Ovary (tissue), 9 donors: ENCODE results near the gene OTOS. TPM values are rescaled to one million over a fixed set of nuclear protein-coding genes. Genes with fewer than 3 reads are reported as not detected.
A peak's percentile ranks its signal among the peaks of the same experiment; 100 is the strongest.

Experiments used
- DNase-seq, 5 donors: peaks; one replicate each; pipeline ENCODE4 v3.0.0-alpha.2; 2019 to 2020
- H3K27ac ChIP-seq, 2 donors: fragments of 200-600 bp; one replicate each; pipeline versions ENCODE4 v1.5.1 to v1.8.0; 2019 to 2022
- H3K27me3 ChIP-seq: fragments of 200-600 bp; one replicate; pipeline ENCODE4 v1.8.0; 2022
- H3K36me3 ChIP-seq: fragments of 200-600 bp; sonication (generic); one replicate; pipeline ENCODE4 v1.5.1; 2019
- H3K4me1 ChIP-seq: one replicate; pipeline ENCODE4 v1.8.1; 2013; ENCODE audit warnings: mild to moderate bottlenecking, moderate library complexity; ENCODE audit not compliant: insufficient read depth
- H3K4me3 ChIP-seq: fragments of 200-600 bp; sonication (generic); one replicate; pipeline ENCODE4 v1.5.1; 2017
- H3K9me3 ChIP-seq, 2 donors: fragments of 200-600 bp in 1 of 2; sonication (generic) in 1 of 2; one replicate each; pipeline versions ENCODE4 v1.5.1 to v1.8.1; 2013 to 2019; ENCODE audit warnings: mild to moderate bottlenecking in 1 of 2, moderate library complexity in 1 of 2
- CTCF ChIP-seq, 3 donors: fragments of 450-650 bp in 2 of 3; fragments of 200-600 bp in 1 of 3; IDR thresholded peaks; one replicate each; pipeline versions ENCODE4 v1.5.1 to v1.8.0; 2016 to 2022; ENCODE audit warnings: antibody characterized with exemption in 3 of 3, mild to moderate bottlenecking in 1 of 3
- EP300 ChIP-seq: sonication (generic); formaldehyde crosslinking; IDR thresholded peaks from one replicate; pipeline ENCODE4 v1.6.1; 2017; ENCODE audit warnings: antibody characterized with exemption
- POLR2A ChIP-seq: fragments of 450-650 bp; IDR thresholded peaks from one replicate; pipeline ENCODE4 v1.6.1; 2017; ENCODE audit warnings: antibody characterized with exemption, mild to moderate bottlenecking, moderate library complexity
- WGBS, 3 donors: extraction: QIAGEN DNeasy Blood & Tissue Kit in 1 of 3; methylation state at CpG; one replicate each; pipeline versions ENCODE4 v1.1.5 to v1.1.7; 2013 to 2017; 5-methylcytosine and 5-hydroxymethylcytosine counted together
- intact Hi-C, 4 donors: fragments of 100-400 bp; cut with DNase I; formaldehyde crosslinking; loops; one replicate each; pipeline versions ENCODE4 v1.11.0 to v1.15.1; 2022 to 2023
- polyA plus RNA-seq, 2 donors: library from polyadenylated mRNA; stranded (reverse); fragments of 200-250 nt in 1 of 2; fragments of 350-450 nt in 1 of 2; fragmentation: Illumina TruSeq in 1 of 2; extraction: RNeasy Lipid Tissue Mini Kit (QIAGEN cat#74804) in 1 of 2; gene quantifications; one replicate each; pipeline ENCODE4 v1.2.3, GENCODE V29; 2013 to 2014
- total RNA-seq, 7 donors: library from RNA; depleted of rRNA in 2 of 7; stranded (reverse); fragments of >200 nt in 2 of 7; fragmentation: NEBNext Ultra II Directional in 3 of 7; extraction: Animal tissue kit (Norgen Biotek cat#: 25700) in 3 of 7; gene quantifications; one replicate each; pipeline versions ENCODE4 v1.1.0 to v1.2.4, GENCODE V29; 2016 to 2023
- donor health status: DM: no; HTN: no; CAD: no; lungs with moderate emphysema.
- donor health status: DM: no; HTN: no; CAD: no.
- donor health status: Bipolar disorder and iron deficiency.
- donor health status: DM: yes; HTN: yes; CAD: no.
- donor health status: DM: no; HTN: no; CAD: no.
- donor health status: DM: yes; HTN: yes; CAD: no.

Gene OTOS
- total and polyA plus RNA-seq, 9 donors, result not detected

GRCh38 chr2:240161087-240161750 is 20.8 kb upstream of the OTOS start:
- intact Hi-C loops, result no loop called here
- TF ChIP-seq EP300, result no peak
- TF ChIP-seq POLR2A, result no peak
- no peak for TF ChIP-seq CTCF (IDR thresholded peaks at IDR 0.05)
- peak in 1 of 5 donors; percentile 22 for DNase-seq
- Histone ChIP-seq H3K4me3 (no peak overlapping the region), H3K4me1 (no peaks in the 10 kb centered on the region), H3K27me3 (no peaks in the 10 kb centered on the region), H3K27ac (no peak overlapping the region), H3K36me3 (no peaks in the 10 kb centered on the region), H3K9me3 (no peaks in the 10 kb centered on the region)
- 85 to 88% (median 87%) methylated on average over 19 to 21 of the region's 21 CpGs for WGBS, 3 donors

DNA sequence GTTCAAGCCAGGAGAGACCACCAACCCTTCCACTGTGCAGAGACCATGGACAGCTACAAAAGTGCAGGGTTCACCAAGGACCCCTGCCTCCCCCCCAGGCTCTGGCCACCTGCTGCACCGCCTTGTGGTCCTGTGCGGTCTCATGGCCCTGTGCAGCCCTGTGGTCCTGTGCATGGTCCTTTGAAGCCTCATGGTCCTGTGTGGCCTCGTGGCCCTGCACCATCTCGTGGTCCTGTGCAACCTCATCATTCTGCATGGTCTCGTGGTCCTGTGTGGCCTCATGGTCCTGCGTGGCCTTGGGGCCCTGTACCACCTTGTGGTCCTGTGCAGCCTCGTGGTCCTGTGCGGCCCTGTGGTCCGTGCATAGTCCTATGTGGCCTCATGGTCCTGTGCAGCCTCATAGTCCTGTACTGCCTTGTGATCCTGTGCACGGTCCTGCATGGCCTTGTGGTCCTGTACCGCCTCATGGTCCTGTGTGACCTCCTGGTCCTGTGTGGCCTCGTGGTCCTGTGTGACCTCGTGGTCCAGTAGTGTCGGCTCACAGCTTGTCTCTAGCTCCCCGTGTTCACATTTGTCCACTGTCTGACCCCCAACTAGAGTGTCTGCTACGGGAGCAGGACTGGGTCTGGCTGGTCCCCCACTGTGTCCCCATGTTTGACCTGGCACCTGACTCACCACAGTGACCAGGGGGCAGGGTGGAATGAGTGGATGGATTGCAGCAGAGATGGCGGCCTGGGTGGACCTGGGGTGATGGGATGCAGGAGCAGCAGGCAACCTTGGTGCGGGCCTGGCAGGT is 20.0 kb upstream of the OTOS start:
- Histone ChIP-seq H3K9me3 (no peaks in the 10 kb centered on the region), H3K4me3 (no peak overlapping the region), H3K27ac (no peak overlapping the region), H3K27me3 (no peaks in the 10 kb centered on the region), H3K4me1 (peaks cover under 1% of the 10 kb centered on the region), H3K36me3 (no peaks in the 10 kb centered on the region)
- intact Hi-C loops, result no loop called here
- 88 to 93% (median 92%) methylated on average over 18 of the region's 18 CpGs for WGBS, 3 donors
- TF ChIP-seq POLR2A, result no peak
- no peak for TF ChIP-seq EP300
- no peak for TF ChIP-seq CTCF (IDR thresholded peaks at IDR 0.05)
- no peak for DNase-seq

- no peak for TF ChIP-seq EP300
- no peak for TF ChIP-seq POLR2A
- TF ChIP-seq CTCF (IDR thresholded peaks at IDR 0.05), result no peak
- no peak overlapping the region for H3K4me3 ChIP-seq
- no peaks in the 10 kb centered on the region for H3K36me3 ChIP-seq
- H3K27ac ChIP-seq, result no peak overlapping the region
- DNase-seq, result no peak
- no peaks in the 10 kb centered on the region for H3K9me3 ChIP-seq
- intact Hi-C loops, result no loop called here
- H3K27me3 ChIP-seq, result no peaks in the 10 kb centered on the region
- WGBS, 3 donors, result 78 to 91% (median 91%) methylated on average over 21 of the region's 21 CpGs
- H3K4me1 ChIP-seq, result peaks cover 8% of the 10 kb centered on the region
Observed at GRCh38 chr2:240159251-240159839, 18.9 kb upstream of the OTOS start.

DNA sequence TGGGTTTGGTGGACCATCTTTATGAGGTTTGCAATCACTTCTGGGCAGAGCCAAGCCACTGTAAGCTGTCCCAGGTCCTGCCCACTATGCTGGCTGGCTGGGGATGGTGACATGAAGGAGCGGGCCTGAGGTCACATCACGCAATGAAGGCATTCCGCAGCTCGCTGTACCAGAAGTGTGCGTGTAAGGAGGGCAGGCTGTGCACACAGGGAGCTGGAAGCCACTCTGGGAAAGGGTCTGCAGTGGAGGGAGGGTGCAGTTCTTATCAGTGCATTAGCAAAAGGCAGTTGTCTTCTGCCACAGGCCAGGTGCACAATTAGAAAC is 16.7 kb upstream of the OTOS start:
- Histone ChIP-seq H3K4me3 (no peak overlapping the region), H3K27ac (no peak overlapping the region), H3K4me1 (peaks cover 8% of the 10 kb centered on the region), H3K36me3 (no peaks in the 10 kb centered on the region), H3K9me3 (no peaks in the 10 kb centered on the region), H3K27me3 (no peaks in the 10 kb centered on the region)
- no peak for DNase-seq
- no peak for TF ChIP-seq CTCF (IDR thresholded peaks at IDR 0.05)
- TF ChIP-seq EP300, result no peak
- no peak for TF ChIP-seq POLR2A
- intact Hi-C loops, result no loop called here
- 79 to 97% (median 92%) methylated on average over 5 of the region's 5 CpGs for WGBS, 3 donors
